Anterior cingulate cortex (tissue), 58 donors: ENCODE measurements around the gene EML1.
"Not testable (repeated sequence)": the region's sequence is repeated elsewhere in the genome, so short reads cannot be mapped to it uniquely, and the experiment has no call there.

Source experiments
- DNase-seq, 58 donors: peaks; one replicate each; lab custom pipeline; 2025; lab: John Stamatoyannopoulos, UW

Gene EML1

GRCh38 chr14:99754141-99755067, 38.8 kb upstream of the EML1 start:
- DNase-seq = peak in 1 of 58 donors; percentile 46

- no peak for DNase-seq
Measured at GRCh38 chr14:99755068-99755405, 38.2 kb upstream of the EML1 start.

GRCh38 chr14:99755629-99756603, 37.3 kb upstream of the EML1 start:
- DNase-seq = peak in 34 of 58 donors; percentile 30 to 88 (median 56)

GRCh38 chr14:99756796-99757195, 36.4 kb upstream of the EML1 start:
- no peak for DNase-seq

- DNase-seq = peak in 2 of 58 donors; percentile 17 to 19
Measured at GRCh38 chr14:99757331-99758070, 35.7 kb upstream of the EML1 start.

GRCh38 chr14:99758121-99758821, 34.9 kb upstream of the EML1 start:
- DNase-seq = peak in 2 of 58 donors; percentile 9 to 20

- no peak for DNase-seq
Measured at GRCh38 chr14:99758872-99759545, 34.2 kb upstream of the EML1 start.

- no peak for DNase-seq
Measured at GRCh38 chr14:99759546-99759925, 33.7 kb upstream of the EML1 start.

GRCh38 chr14:99760817-99761216, 32.4 kb upstream of the EML1 start:
- DNase-seq = no peak

GRCh38 chr14:99762911-99763310, 30.3 kb upstream of the EML1 start:
- not testable (repeated sequence) for DNase-seq

- DNase-seq = no peak
Measured at GRCh38 chr14:99763527-99764221, 29.5 kb upstream of the EML1 start.

- DNase-seq = no peak
Measured at GRCh38 chr14:99764222-99764706, 28.9 kb upstream of the EML1 start.

- DNase-seq = no peak
Measured at GRCh38 chr14:99768381-99768780, 24.8 kb upstream of the EML1 start.

- no peak for DNase-seq
Measured at GRCh38 chr14:99769123-99769522, 24.1 kb upstream of the EML1 start.

GRCh38 chr14:99769799-99770198, 23.4 kb upstream of the EML1 start:
- no peak for DNase-seq

- no peak for DNase-seq
Measured at GRCh38 chr14:99772371-99773283, 20.6 kb upstream of the EML1 start.
